Neural cell (in vitro differentiated cells): ENCODE data around the gene ADGRG1. TPM values are rescaled to one million over a fixed set of nuclear protein-coding genes. Genes with fewer than 3 reads are reported as not detected.

Experiments
- H2AFZ ChIP-seq: fragments of 200-600, 300-800 bp; sonication (generic), shearing (Covaris generic); 2 replicates; pipeline ENCODE4 v1.6.0; 2014; ENCODE audit warnings: low read depth, mild to moderate bottlenecking, antibody characterized with exemption, low read length, moderate library complexity
- H3F3A ChIP-seq: fragments of 200-600 bp; shearing (Covaris generic); 2 replicates; pipeline ENCODE4 v1.6.1; 2016; ENCODE audit warnings: mild to moderate bottlenecking, moderate library complexity, mixed read lengths, antibody characterized with exemption, low read length; ENCODE audit not compliant: insufficient read depth, poor library complexity, severe bottlenecking
- H3K27ac ChIP-seq: fragments of 200-600, 300-800 bp; sonication (generic), shearing (Covaris generic); 2 replicates; pipeline ENCODE4 v1.5.1; 2014; ENCODE audit warnings: mild to moderate bottlenecking, low read length, moderate library complexity
- H3K27me3 ChIP-seq: fragments of 300-800, 200-600 bp; sonication (generic), shearing (Covaris generic); 2 replicates; pipeline ENCODE4 v1.6.0; 2014; ENCODE audit warnings: mild to moderate bottlenecking, low read depth, low read length, moderate library complexity; ENCODE audit not compliant: insufficient read depth
- H3K36me3 ChIP-seq: fragments of 300-800, 200-600 bp; sonication (generic), shearing (Covaris generic); 2 replicates; pipeline ENCODE4 v1.5.1; 2014; ENCODE audit warnings: mild to moderate bottlenecking, antibody characterized with exemption, low read length, moderate library complexity; ENCODE audit not compliant: insufficient read depth
- H3K4me2 ChIP-seq: fragments of 300-800, 200-600 bp; sonication (generic), shearing (Covaris generic); 2 replicates; pipeline ENCODE4 v1.6.0; 2014; ENCODE audit warnings: mild to moderate bottlenecking, low read length
- H3K4me3 ChIP-seq: fragments of 300-800, 200-600 bp; sonication (generic), shearing (Covaris generic); 2 replicates; pipeline ENCODE4 v1.5.1; 2014; ENCODE audit warnings: mild to moderate bottlenecking, low read length, moderate library complexity
- H3K79me2 ChIP-seq: fragments of 200-600 bp; shearing (Covaris generic); replicated peaks from 2 replicates; pipeline ENCODE4 v1.6.0; 2014; ENCODE audit warnings: mild to moderate bottlenecking, low read length, moderate library complexity; ENCODE audit not compliant: insufficient read depth
- H3K9ac ChIP-seq: fragments of 300-800, 200-600 bp; sonication (generic), shearing (Covaris generic); 2 replicates; pipeline ENCODE4 v1.6.1; 2016; ENCODE audit warnings: mild to moderate bottlenecking, low read length, mixed read lengths
- H3K9me2 ChIP-seq: fragments of 200-600 bp; shearing (Covaris generic); 2 replicates; pipeline ENCODE4 v1.6.1; 2016; ENCODE audit warnings: mild to moderate bottlenecking, low read length, mixed read lengths; ENCODE audit not compliant: insufficient read depth
- H3K9me3 ChIP-seq: fragments of 200-600, 300-800 bp; sonication (generic), shearing (Covaris generic); 2 replicates; pipeline ENCODE4 v1.6.1; 2016; ENCODE audit warnings: mild to moderate bottlenecking, mixed run types, low read length, moderate library complexity, mixed read lengths
- H4K20me1 ChIP-seq: fragments of 200-600 bp; shearing (Covaris generic); 2 replicates; pipeline ENCODE4 v1.6.1; 2016; ENCODE audit warnings: mild to moderate bottlenecking, mixed run types; ENCODE audit not compliant: insufficient read depth
- CTCF ChIP-seq: fragments of 450-650 bp; IDR thresholded peaks from 2 replicates; pipeline ENCODE4 v1.5.1; 2014; ENCODE audit warnings: antibody characterized with exemption, mild to moderate bottlenecking, moderate library complexity; ENCODE audit not compliant: poor library complexity, severe bottlenecking
- EP300 ChIP-seq: fragments of 450-650 bp; conservative IDR thresholded peaks from 2 replicates; pipeline ENCODE4 v1.6.1; 2014; ENCODE audit warnings: antibody characterized with exemption, mild to moderate bottlenecking, moderate library complexity; ENCODE audit not compliant: poor library complexity, severe bottlenecking
- EZH2 ChIP-seq: fragments of 200-600, 300-800 bp; shearing (Covaris generic), sonication (generic); IDR thresholded peaks from 2 replicates; pipeline ENCODE4 v1.6.1; 2014; ENCODE audit warnings: antibody characterized with exemption, low read length, borderline replicate concordance, mild to moderate bottlenecking; ENCODE audit not compliant: insufficient read depth, poor library complexity, severe bottlenecking
- MXI1 ChIP-seq: fragments of 450-650 bp; conservative IDR thresholded peaks from 2 replicates; pipeline ENCODE4 v1.6.1; 2014; ENCODE audit warnings: antibody characterized with exemption, mild to moderate bottlenecking; ENCODE audit not compliant: poor library complexity, severe bottlenecking
- POLR2AphosphoS5 ChIP-seq: IDR thresholded peaks from 2 replicates; pipeline ENCODE4 v1.6.1; 2012
- RAD21 ChIP-seq: fragments of 450-650 bp; conservative IDR thresholded peaks from 2 replicates; pipeline ENCODE4 v1.6.1; 2014; ENCODE audit warnings: antibody characterized with exemption, mild to moderate bottlenecking, moderate library complexity
- REST ChIP-seq: IDR thresholded peaks from 2 replicates; pipeline ENCODE4 v1.6.1; 2012; ENCODE audit warnings: borderline replicate concordance
- SMC3 ChIP-seq: fragments of 450-650 bp; conservative IDR thresholded peaks from 2 replicates; pipeline ENCODE4 v1.6.1; 2014; ENCODE audit warnings: antibody characterized with exemption, mild to moderate bottlenecking, moderate library complexity; ENCODE audit not compliant: poor library complexity
- TAF1 ChIP-seq: IDR thresholded peaks from 2 replicates; pipeline ENCODE4 v1.6.1; 2012; ENCODE audit warnings: low read depth
- polyA plus RNA-seq: library from polyadenylated mRNA; depleted of rRNA; stranded (reverse); fragments of >200 nt; gene quantifications from 2 replicates; pipeline ENCODE4 v1.2.3, GENCODE V29; 2014

The ADGRG1 gene
- polyA plus RNA-seq, 1 donor from 2014 or later, result 86.8 TPM

GRCh38 chr16:57689762-57690558 lies 61.5 kb downstream of the ADGRG1 start:
- no peaks in the 10 kb centered on the region for H3K27me3 ChIP-seq
- H3K79me2 ChIP-seq, result no peaks in the 10 kb centered on the region
- H3K9me3 ChIP-seq, result no peaks in the 10 kb centered on the region
- no peak overlapping the region for H3K27ac ChIP-seq
- no peak overlapping the region for H2AFZ ChIP-seq
- no peaks in the 10 kb centered on the region for H3K36me3 ChIP-seq
- no peak overlapping the region for H3K4me2 ChIP-seq
- H3K9ac ChIP-seq, result no peak overlapping the region
- no peaks in the 10 kb centered on the region for H4K20me1 ChIP-seq
- TF ChIP-seq REST, result no peak
- TF ChIP-seq CTCF, result no peak
- TF ChIP-seq EZH2, result no peak
- TF ChIP-seq SMC3, result no peak
- TF ChIP-seq RAD21, result no peak
- TF ChIP-seq EP300, result no peak
- TF ChIP-seq MXI1, result no peak
- no peak for TF ChIP-seq TAF1
- no peak for TF ChIP-seq POLR2AphosphoS5
- H3K9me2 ChIP-seq, result no peaks in the 10 kb centered on the region
- H3K4me3 ChIP-seq, result no peak overlapping the region
- no peaks in the 10 kb centered on the region for H3F3A ChIP-seq

- H3K4me2 ChIP-seq, result no peak overlapping the region
- no peaks in the 10 kb centered on the region for H3K9me2 ChIP-seq
- H3K4me3 ChIP-seq, result no peak overlapping the region
- no peak overlapping the region for H2AFZ ChIP-seq
- no peaks in the 10 kb centered on the region for H3K9me3 ChIP-seq
- no peak overlapping the region for H3K27ac ChIP-seq
- TF ChIP-seq EP300 (no peak), RAD21 (no peak), REST (no peak), MXI1 (no peak), CTCF (no peak), EZH2 (no peak), TAF1 (no peak), SMC3 (no peak), POLR2AphosphoS5 (no peak)
- H4K20me1 ChIP-seq, result no peaks in the 10 kb centered on the region
- no peaks in the 10 kb centered on the region for H3F3A ChIP-seq
- H3K36me3 ChIP-seq, result no peaks in the 10 kb centered on the region
- H3K27me3 ChIP-seq, result no peaks in the 10 kb centered on the region
- no peak overlapping the region for H3K9ac ChIP-seq
- no peaks in the 10 kb centered on the region for H3K79me2 ChIP-seq
Observed at GRCh38 chr16:57690782-57691471, 62.5 kb downstream of the ADGRG1 start.
